HG02938 (cell line): ENCODE measurements around the gene NFIC.
"Not testable (repeated sequence)": the region's sequence is repeated elsewhere in the genome, so short reads cannot be mapped to it uniquely, and the experiment has no call there.

ENCODE experiments used
- ATAC-seq: cut with Tn5 transposase; IDR thresholded peaks from one replicate; pipeline ENCODE4 v1.9.1; 2021; ENCODE audit warnings: mild to moderate bottlenecking, moderate library complexity; ENCODE audit not compliant: unreplicated experiment

The NFIC gene

GRCh38 chr19:3506384-3507340, 140.3 kb downstream of the NFIC start:
- peak; percentile 26 for ATAC-seq

GRCh38 chr19:3507371-3508120, 141.2 kb downstream of the NFIC start:
- no peak for ATAC-seq

- not testable (repeated sequence) for ATAC-seq
Measured at GRCh38 chr19:3508121-3508661, 141.8 kb downstream of the NFIC start.

- no peak for ATAC-seq
Measured at GRCh38 chr19:3508771-3509535, 142.6 kb downstream of the NFIC start.

GRCh38 chr19:3509566-3509989, 143.2 kb downstream of the NFIC start:
- no peak for ATAC-seq

- no peak for ATAC-seq
Measured at GRCh38 chr19:3510727-3511126, 144.3 kb downstream of the NFIC start.

GRCh38 chr19:3511506-3512251, 145.3 kb downstream of the NFIC start:
- no peak for ATAC-seq

GRCh38 chr19:3512562-3513228, 146.3 kb downstream of the NFIC start:
- no peak for ATAC-seq

- no peak for ATAC-seq
Measured at GRCh38 chr19:3513229-3514140, 147.1 kb downstream of the NFIC start.

- ATAC-seq: no peak
Measured at GRCh38 chr19:3514930-3515329, 148.5 kb downstream of the NFIC start.

GRCh38 chr19:3515891-3516422, 149.6 kb downstream of the NFIC start:
- no peak for ATAC-seq

GRCh38 chr19:3516675-3517207, 150.4 kb downstream of the NFIC start:
- no peak for ATAC-seq

- no peak for ATAC-seq
Measured at GRCh38 chr19:3517638-3518037, 151.3 kb downstream of the NFIC start.

GRCh38 chr19:3518255-3518654, 151.9 kb downstream of the NFIC start:
- no peak for ATAC-seq

GRCh38 chr19:3518659-3519058, 152.3 kb downstream of the NFIC start:
- no peak for ATAC-seq
